ENCODE data around the gene MYCBP2.

DNA sequence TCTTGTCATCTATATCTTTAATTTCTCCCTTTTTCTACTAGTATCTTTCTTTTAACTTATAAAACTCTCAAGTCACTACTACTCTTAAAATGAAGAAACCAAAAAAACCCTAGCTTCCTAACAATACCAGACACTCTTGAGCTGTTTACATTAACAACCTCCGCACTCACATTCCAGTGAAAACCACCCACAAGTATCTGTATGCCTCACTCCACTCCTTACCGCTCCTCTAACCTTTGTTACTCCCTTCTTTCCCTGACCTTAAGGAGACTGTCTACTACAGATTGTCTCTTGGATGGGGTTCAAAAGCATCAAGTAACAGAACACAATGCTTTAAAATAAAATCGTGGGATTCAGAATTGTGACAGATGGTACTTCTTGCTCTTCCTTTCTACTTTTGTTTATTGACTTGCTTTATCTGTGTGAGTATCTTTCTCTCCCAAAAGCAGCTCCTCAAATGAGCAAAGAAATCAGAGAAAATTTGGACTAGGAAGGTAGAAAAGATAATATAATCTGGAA, 189.9 kb downstream of the MYCBP2 start:
- TF ChIP-seq PHF8 (IDR thresholded peaks at IDR 0.05; ENCODE audit: borderline replicate concordance, low read depth) (no peak), E2F6 (IDR thresholded peaks at IDR 0.05; ENCODE audit: borderline replicate concordance, low read depth) (no peak), MAX (IDR thresholded peaks at IDR 0.05) (no peak), BHLHE40 (IDR thresholded peaks at IDR 0.05; ENCODE audit: low read depth, low read length) (no peak), ATOH8 (CRISPR knock-in tag; IDR thresholded peaks at IDR 0.05; ENCODE audit: low read depth) (no peak), CHD4 (IDR thresholded peaks at IDR 0.05; ENCODE audit: borderline replicate concordance) (no peak), POLR2A (IDR thresholded peaks at IDR 0.05; ENCODE audit: low read length) (no peak), EP300 (IDR thresholded peaks at IDR 0.05) (no peak)
- TF ChIP-seq, protein P1, sequence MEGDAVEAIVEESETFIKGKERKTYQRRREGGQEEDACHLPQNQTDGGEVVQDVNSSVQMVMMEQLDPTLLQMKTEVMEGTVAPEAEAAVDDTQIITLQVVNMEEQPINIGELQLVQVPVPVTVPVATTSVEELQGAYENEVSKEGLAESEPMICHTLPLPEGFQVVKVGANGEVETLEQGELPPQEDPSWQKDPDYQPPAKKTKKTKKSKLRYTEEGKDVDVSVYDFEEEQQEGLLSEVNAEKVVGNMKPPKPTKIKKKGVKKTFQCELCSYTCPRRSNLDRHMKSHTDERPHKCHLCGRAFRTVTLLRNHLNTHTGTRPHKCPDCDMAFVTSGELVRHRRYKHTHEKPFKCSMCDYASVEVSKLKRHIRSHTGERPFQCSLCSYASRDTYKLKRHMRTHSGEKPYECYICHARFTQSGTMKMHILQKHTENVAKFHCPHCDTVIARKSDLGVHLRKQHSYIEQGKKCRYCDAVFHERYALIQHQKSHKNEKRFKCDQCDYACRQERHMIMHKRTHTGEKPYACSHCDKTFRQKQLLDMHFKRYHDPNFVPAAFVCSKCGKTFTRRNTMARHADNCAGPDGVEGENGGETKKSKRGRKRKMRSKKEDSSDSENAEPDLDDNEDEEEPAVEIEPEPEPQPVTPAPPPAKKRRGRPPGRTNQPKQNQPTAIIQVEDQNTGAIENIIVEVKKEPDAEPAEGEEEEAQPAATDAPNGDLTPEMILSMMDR (IDR thresholded peaks at IDR 0.05), result no peak
- TF ChIP-seq, protein P2, sequence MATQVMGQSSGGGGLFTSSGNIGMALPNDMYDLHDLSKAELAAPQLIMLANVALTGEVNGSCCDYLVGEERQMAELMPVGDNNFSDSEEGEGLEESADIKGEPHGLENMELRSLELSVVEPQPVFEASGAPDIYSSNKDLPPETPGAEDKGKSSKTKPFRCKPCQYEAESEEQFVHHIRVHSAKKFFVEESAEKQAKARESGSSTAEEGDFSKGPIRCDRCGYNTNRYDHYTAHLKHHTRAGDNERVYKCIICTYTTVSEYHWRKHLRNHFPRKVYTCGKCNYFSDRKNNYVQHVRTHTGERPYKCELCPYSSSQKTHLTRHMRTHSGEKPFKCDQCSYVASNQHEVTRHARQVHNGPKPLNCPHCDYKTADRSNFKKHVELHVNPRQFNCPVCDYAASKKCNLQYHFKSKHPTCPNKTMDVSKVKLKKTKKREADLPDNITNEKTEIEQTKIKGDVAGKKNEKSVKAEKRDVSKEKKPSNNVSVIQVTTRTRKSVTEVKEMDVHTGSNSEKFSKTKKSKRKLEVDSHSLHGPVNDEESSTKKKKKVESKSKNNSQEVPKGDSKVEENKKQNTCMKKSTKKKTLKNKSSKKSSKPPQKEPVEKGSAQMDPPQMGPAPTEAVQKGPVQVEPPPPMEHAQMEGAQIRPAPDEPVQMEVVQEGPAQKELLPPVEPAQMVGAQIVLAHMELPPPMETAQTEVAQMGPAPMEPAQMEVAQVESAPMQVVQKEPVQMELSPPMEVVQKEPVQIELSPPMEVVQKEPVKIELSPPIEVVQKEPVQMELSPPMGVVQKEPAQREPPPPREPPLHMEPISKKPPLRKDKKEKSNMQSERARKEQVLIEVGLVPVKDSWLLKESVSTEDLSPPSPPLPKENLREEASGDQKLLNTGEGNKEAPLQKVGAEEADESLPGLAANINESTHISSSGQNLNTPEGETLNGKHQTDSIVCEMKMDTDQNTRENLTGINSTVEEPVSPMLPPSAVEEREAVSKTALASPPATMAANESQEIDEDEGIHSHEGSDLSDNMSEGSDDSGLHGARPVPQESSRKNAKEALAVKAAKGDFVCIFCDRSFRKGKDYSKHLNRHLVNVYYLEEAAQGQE (IDR thresholded peaks at IDR 0.05), result no peak
- TF ChIP-seq, protein P3, sequence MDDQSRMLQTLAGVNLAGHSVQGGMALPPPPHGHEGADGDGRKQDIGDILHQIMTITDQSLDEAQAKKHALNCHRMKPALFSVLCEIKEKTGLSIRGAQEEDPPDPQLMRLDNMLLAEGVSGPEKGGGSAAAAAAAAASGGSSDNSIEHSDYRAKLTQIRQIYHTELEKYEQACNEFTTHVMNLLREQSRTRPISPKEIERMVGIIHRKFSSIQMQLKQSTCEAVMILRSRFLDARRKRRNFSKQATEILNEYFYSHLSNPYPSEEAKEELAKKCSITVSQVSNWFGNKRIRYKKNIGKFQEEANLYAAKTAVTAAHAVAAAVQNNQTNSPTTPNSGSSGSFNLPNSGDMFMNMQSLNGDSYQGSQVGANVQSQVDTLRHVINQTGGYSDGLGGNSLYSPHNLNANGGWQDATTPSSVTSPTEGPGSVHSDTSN (IDR thresholded peaks at IDR 0.05), result no peak
